OCI-M2 (cell line): ENCODE results near the gene TTC21B.
"Not testable (repeated sequence)": the region's sequence is repeated elsewhere in the genome, so short reads cannot be mapped to it uniquely, and the experiment has no call there.

ENCODE experiments used
- DNase-seq: peaks from one replicate; lab custom pipeline; 2025; ENCODE audit not compliant: unreplicated experiment; lab: John Stamatoyannopoulos, UW

The TTC21B gene

GRCh38 chr2:165953655-165954606, at the start of gene TTC21B:
TSS of gene TTC21B (minus strand) at chr2:165953776. CDS start at chr2:165953705, 71 bp downstream.
- peak; percentile 48 for DNase-seq

GRCh38 chr2:166000401-166000800, 46.8 kb upstream of the TTC21B start:
- DNase-seq, result no peak

DNA sequence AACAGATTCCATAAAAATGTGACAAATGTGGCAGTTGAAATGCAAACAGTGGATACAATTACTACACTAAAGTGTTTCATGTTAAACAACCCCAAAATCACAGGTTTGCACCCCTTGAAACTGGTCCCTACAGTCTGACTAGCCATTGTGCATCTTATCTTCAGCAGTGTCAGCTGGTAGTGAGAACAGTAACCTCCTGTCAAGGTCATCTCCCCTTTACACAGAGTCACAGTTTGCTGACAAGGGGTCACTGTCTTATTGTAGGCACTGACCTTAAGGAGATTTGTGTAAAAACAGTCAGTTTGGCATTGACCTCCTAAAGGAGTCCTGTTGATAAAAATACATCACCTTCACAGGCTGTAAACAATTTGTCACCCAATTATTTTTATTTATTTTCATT, 37.3 kb upstream of the TTC21B start:
- DNase-seq, result no peak

- no peak for DNase-seq
These were observed 36.3 kb upstream of the TTC21B start for GRCh38 chr2:165989851-165990250.

- no peak for DNase-seq
These were observed 31.5 kb upstream of the TTC21B start for GRCh38 chr2:165985120-165985519.

- not testable (repeated sequence) for DNase-seq
These were observed 18.6 kb upstream of the TTC21B start for GRCh38 chr2:165972161-165972560.

GRCh38 chr2:165970663-165971062, 17.1 kb upstream of the TTC21B start:
- DNase-seq, result no peak

- DNase-seq, result no peak
These were observed 15.7 kb upstream of the TTC21B start for GRCh38 chr2:165969227-165969626.

DNA sequence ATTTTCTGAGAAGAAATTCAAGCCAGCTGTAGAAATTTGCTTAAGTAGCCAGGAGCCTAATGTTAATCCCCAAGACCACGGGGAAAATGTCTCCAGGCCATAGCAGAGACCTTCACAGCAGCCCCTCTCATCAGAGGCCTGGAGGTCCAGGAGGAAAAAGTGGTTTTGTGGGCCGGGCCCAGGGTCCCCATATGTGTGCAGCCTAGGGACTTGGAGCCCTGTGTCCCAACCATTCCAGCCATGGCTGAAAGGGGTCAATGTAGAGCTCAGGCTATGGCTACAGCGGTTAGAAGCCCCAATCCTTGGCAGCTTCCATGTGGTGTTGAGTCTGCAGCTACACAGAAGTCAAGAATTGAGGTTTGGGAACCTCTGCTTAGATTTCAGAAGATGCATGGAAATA, 14.2 kb upstream of the TTC21B start:
- no peak for DNase-seq

DNA sequence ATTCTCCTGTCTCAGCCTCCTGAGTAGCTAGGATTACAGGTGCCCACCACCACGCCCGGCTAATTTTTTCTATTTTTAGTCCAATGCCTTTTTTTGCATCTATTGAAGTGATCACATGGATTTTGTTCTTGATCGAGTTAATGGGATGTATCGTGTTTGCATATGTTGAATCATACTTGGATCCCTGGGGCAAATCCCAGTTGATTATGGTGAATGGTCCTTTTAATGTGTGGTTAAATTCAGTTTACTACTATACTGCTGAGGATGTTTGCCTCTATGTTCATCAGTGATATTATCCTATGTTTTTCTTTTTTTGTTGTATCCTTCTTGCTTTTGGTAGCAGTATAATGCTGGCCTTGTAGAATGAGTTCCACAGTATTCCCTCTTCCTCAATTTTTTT, 8.2 kb upstream of the TTC21B start:
- no peak for DNase-seq

- no peak for DNase-seq
These were observed 5.8 kb upstream of the TTC21B start for GRCh38 chr2:165959371-165959770.

- no peak for DNase-seq
These were observed 4.9 kb upstream of the TTC21B start for GRCh38 chr2:165958313-165958960.

GRCh38 chr2:165957030-165957675, 3.6 kb upstream of the TTC21B start:
- no peak for DNase-seq

GRCh38 chr2:165953306-165953654, 296 bp downstream of the TTC21B start:
- DNase-seq, result no peak

DNA sequence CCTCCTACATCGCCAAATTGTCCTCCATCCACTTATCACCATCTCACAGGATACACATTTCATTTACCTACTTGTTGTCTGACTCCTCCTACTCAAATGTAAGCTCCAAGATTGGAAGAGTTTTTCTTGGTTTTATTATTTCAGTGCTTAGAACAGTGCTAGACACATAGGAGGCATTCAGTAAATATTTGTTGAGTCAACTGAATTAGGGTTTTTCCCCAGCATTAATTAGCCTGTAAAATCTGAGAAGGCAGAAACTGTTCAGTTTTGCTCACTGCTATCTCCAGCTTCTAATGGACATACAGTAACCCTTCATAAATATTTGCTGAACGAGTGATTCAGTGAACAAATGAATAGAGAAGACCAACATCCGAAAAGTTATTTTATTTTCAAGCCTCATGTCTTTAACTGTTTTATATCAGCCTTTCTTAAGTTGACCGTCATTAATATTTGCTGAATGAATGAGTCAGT, 800 bp downstream of the TTC21B start:
- no peak for DNase-seq

DNA sequence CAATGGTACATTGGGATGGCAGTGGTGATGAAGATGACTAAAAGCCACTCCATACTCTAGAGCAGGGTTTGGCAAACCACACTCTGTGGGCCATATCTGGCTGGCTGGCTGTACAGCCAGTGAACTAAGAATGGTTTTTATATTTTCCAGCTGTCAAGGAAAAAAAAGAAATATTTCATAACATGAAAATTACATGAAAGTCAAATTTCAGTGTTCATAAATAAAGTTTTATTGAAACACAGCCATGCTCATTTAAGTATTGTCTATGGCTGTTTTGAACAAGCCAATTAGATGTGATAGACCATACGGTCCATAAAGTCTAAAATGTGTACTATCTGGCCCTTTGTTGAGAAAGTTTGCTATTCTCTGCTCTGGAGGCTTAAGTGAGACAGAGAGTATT, 1.5 kb downstream of the TTC21B start:
- no peak for DNase-seq

DNA sequence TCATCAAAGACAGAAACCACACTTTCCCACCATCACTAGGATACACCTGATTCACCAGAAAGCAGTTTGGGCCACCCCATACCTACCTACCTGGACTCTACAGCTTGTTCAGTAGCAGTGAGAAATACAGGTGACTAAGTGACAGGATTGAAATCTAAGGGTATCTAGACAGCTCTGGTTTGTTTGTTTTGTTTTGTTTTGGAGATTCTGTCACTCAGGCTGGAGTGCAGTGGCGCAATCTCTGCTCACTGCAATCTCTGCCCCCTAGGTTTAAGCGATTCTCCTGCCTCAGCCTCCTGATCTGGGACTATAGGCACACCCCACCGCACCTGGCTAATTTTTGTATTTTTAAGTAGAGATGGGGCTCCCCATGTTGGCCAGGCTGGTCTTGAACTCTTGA, 3.1 kb downstream of the TTC21B start:
- no peak for DNase-seq

DNA sequence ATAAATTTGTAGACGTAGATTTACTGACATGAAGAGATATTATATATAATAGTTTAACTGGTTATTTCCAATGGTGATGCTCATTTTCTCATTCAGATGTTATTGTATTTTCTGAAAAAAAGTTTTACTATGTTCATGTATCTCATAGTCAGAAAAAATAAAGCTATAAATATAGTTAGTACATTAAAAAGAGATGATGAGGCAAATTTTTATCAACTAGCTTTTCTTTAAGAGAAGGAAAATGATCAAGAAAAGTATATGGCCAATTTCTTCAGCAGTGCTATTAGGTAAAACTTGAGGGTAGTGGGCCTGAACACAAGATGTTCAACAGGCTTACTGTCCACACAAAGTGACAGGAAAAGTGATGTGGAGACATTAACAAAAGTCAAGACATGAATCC, 11.7 kb downstream of the TTC21B start:
- no peak for DNase-seq

DNA sequence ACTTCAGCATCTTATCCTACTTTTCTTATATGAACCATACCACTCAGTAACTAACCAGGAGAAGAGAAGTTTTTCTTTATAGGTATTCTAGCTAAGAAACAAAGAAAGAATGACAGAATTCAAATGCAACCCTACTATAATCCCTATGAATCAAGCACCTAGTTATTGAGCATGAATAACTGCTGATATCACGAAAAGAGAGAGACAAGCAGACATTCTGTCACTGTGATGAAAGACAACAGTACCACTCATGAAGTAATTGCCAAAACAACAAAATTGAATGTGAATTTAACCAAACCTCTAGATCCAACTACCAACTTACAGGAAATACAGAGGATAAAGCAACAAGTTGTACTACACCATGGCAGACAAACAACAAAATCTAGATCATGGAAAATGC, 15.3 kb downstream of the TTC21B start:
- no peak for DNase-seq

GRCh38 chr2:165933211-165933910, 20.2 kb downstream of the TTC21B start:
- DNase-seq, result no peak

DNA sequence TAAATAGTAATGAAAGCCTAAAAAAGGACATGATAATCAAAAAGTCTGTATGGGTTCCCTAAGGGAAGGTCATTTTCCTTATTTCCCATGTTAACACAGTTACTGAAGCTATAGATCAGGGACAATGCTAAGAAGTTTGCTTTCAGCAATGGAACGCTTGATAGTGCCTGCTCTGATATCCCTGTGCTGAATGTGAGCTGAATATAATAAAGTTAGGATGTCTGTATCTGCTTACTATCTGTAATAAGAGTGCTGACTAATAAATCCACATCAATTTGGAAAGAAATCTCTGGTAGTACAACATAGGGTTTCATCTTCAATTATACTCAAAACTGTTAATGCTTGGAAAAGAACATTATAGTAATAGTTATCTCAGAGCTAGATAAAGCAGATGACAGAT, 25.8 kb downstream of the TTC21B start:
- DNase-seq, result no peak
